H1 (cell line): ENCODE data around the gene TXNRD2.

Source experiments
- BRCA1 ChIP-seq: IDR thresholded peaks from 2 replicates; pipeline ENCODE4 v1.6.1; 2012; ENCODE audit warnings: low read depth, low read length, improper control_type of control experiment
- CTCF ChIP-seq, 3 experiments: IDR thresholded peaks; 1 replicate in 2 of 3; 2 replicates in 1 of 3; pipeline versions ENCODE4 v1.5.1 to v1.6.1; 2011; ENCODE audit warnings: low read length in 3 of 3, mild to moderate bottlenecking in 3 of 3, inconsistent platforms in 2 of 3, low read depth in 1 of 3, moderate library complexity in 1 of 3; ENCODE audit not compliant: insufficient read depth in 1 of 3; ENCODE audit errors: control extremely low read depth in 1 of 3
- EP300 ChIP-seq, 2 experiments: IDR thresholded peaks; 1 replicate in 1 of 2; 2 replicates in 1 of 2; pipeline ENCODE4 v1.6.1; 2011 to 2012; ENCODE audit warnings: low read depth in 2 of 2, low read length in 2 of 2, mild to moderate bottlenecking in 2 of 2, borderline replicate concordance in 1 of 2, inconsistent platforms in 1 of 2, moderate library complexity in 1 of 2
- GABPA ChIP-seq: IDR thresholded peaks from 2 replicates; pipeline ENCODE4 v1.6.1; 2011; ENCODE audit warnings: mild to moderate bottlenecking, low read length, moderate library complexity, borderline replicate concordance; ENCODE audit not compliant: insufficient read depth
- MAX ChIP-seq: IDR thresholded peaks from 2 replicates; pipeline ENCODE4 v1.6.1; 2012; ENCODE audit warnings: inconsistent platforms
- POLR2A ChIP-seq, 2 experiments: IDR thresholded peaks; 1 replicate in 1 of 2; 2 replicates in 1 of 2; pipeline ENCODE4 v1.6.1; 2011; ENCODE audit warnings: low read depth in 2 of 2, low read length in 2 of 2, mild to moderate bottlenecking in 2 of 2; ENCODE audit errors: control extremely low read depth in 1 of 2
- POLR2AphosphoS5 ChIP-seq: IDR thresholded peaks from 2 replicates; pipeline ENCODE4 v1.6.1; 2011; ENCODE audit warnings: low read depth, low read length
- TAF1 ChIP-seq: IDR thresholded peaks from 2 replicates; pipeline ENCODE4 v1.6.1; 2011; ENCODE audit warnings: mild to moderate bottlenecking, low read depth, low read length

GRCh38 chr22:19840059-19840458 lies 101.6 kb downstream of the TXNRD2 start:
- TF ChIP-seq POLR2AphosphoS5 = no peak
- no peak for TF ChIP-seq CTCF (IDR thresholded peaks at IDR 0.05; ENCODE audit: control extremely low read depth in 1 of 3, insufficient read depth in 1 of 3, low read depth in 1 of 3, low read length in 3 of 3)
- no peak for TF ChIP-seq POLR2A (IDR thresholded peaks at IDR 0.05; ENCODE audit: control extremely low read depth in 1 of 2, low read depth in 2 of 2, low read length in 2 of 2)
- TF ChIP-seq TAF1 = no peak
- no peak for TF ChIP-seq BRCA1
- TF ChIP-seq MAX = no peak
- TF ChIP-seq GABPA = no peak
- TF ChIP-seq EP300 (IDR thresholded peaks at IDR 0.05; ENCODE audit: borderline replicate concordance in 1 of 2, low read depth in 2 of 2, low read length in 2 of 2) = no peak
